Liver (tissue), 9 donors: ENCODE results near the gene CCDC51. TPM values are rescaled to one million over a fixed set of nuclear protein-coding genes. Genes with fewer than 3 reads are reported as not detected.

Experiments used
- DNase-seq: peaks from one replicate; pipeline ENCODE4 v3.0.0-alpha.2; 2017; ENCODE audit warnings: low spot score
- H3K27ac ChIP-seq, 2 donors: one replicate each; pipeline ENCODE4 v1.7.0; 2013; ENCODE audit warnings: inconsistent platforms in 2 of 2, low read length in 2 of 2, control low read depth in 1 of 2, low read depth in 1 of 2, mild to moderate bottlenecking in 1 of 2
- H3K27me3 ChIP-seq, 4 donors: one replicate each; pipeline versions ENCODE4 v1.6.1 to v1.7.0; 2013; ENCODE audit warnings: low read length in 3 of 4, inconsistent platforms in 1 of 4, mild to moderate bottlenecking in 1 of 4, moderate library complexity in 1 of 4; ENCODE audit not compliant: control insufficient read depth in 4 of 4, insufficient read depth in 4 of 4
- H3K36me3 ChIP-seq, 4 donors: one replicate each; pipeline versions ENCODE4 v1.6.1 to v1.7.0; 2013; ENCODE audit warnings: low read length in 3 of 4, mild to moderate bottlenecking in 3 of 4, low read depth in 1 of 4, moderate library complexity in 1 of 4; ENCODE audit not compliant: control insufficient read depth in 4 of 4, insufficient read depth in 3 of 4
- H3K4me1 ChIP-seq, 4 donors: one replicate each; pipeline versions ENCODE4 v1.6.1 to v1.7.0; 2013; ENCODE audit warnings: low read length in 3 of 4, mild to moderate bottlenecking in 3 of 4, moderate library complexity in 1 of 4; ENCODE audit not compliant: control insufficient read depth in 4 of 4, insufficient read depth in 4 of 4
- H3K4me3 ChIP-seq, 3 donors: one replicate each; pipeline versions ENCODE4 v1.6.1 to v1.7.0; 2013; ENCODE audit warnings: low read length in 3 of 3, control low read depth in 1 of 3, low read depth in 1 of 3, mild to moderate bottlenecking in 1 of 3
- H3K9ac ChIP-seq, 2 donors: one replicate each; pipeline ENCODE4 v1.7.0; 2013; ENCODE audit warnings: low read length in 2 of 2, mild to moderate bottlenecking in 2 of 2, moderate library complexity in 2 of 2, control low read depth in 1 of 2, low read depth in 1 of 2
- H3K9me3 ChIP-seq, 4 donors: one replicate each; pipeline versions ENCODE4 v1.6.1 to v1.7.0; 2013; ENCODE audit warnings: low read length in 3 of 4; ENCODE audit not compliant: control insufficient read depth in 4 of 4
- EGR1 ChIP-seq, 2 donors: IDR thresholded peaks; 2 replicates each; pipeline ENCODE4 v1.6.1; 2016 to 2018; ENCODE audit warnings: antibody characterized with exemption in 2 of 2, low read depth in 2 of 2
- FOXA1 ChIP-seq: IDR thresholded peaks from 2 replicates; pipeline ENCODE4 v1.6.1; 2016; ENCODE audit warnings: antibody characterized with exemption
- GABPA ChIP-seq, 2 donors: IDR thresholded peaks in 1 of 2; conservative IDR thresholded peaks in 1 of 2; 2 replicates each; pipeline ENCODE4 v1.6.1; 2016; ENCODE audit warnings: antibody characterized with exemption in 2 of 2, mild to moderate bottlenecking in 1 of 2, moderate library complexity in 1 of 2
- JUND ChIP-seq, 2 donors: IDR thresholded peaks; 2 replicates each; pipeline ENCODE4 v1.6.1; 2016; ENCODE audit warnings: antibody characterized with exemption in 2 of 2
- NR2F2 ChIP-seq: IDR thresholded peaks from 2 replicates; pipeline ENCODE4 v1.6.1; 2016; ENCODE audit warnings: antibody characterized with exemption
- RXRA ChIP-seq, 2 donors: IDR thresholded peaks; 2 replicates each; pipeline ENCODE4 v1.6.1; 2017 to 2018; ENCODE audit warnings: antibody characterized with exemption in 2 of 2, mild to moderate bottlenecking in 1 of 2
- TAF1 ChIP-seq: conservative IDR thresholded peaks from 2 replicates; pipeline ENCODE4 v1.6.1; 2016; ENCODE audit warnings: antibody characterized with exemption, mild to moderate bottlenecking
- YY1 ChIP-seq: IDR thresholded peaks from 2 replicates; pipeline ENCODE4 v1.6.1; 2016; ENCODE audit warnings: antibody characterized with exemption, mild to moderate bottlenecking
- WGBS: extraction: QIAGEN DNeasy Blood & Tissue Kit; methylation state at CpG from one replicate; pipeline ENCODE4 v1.1.7; 2013; 5-methylcytosine and 5-hydroxymethylcytosine counted together
- polyA plus RNA-seq, 2 donors: library from polyadenylated mRNA; stranded (reverse) in 1 of 2; unstranded in 1 of 2; fragments of 200-250 nt in 1 of 2; fragments of >200 nt in 1 of 2; fragmentation: Nextera tagmentation in 1 of 2; extraction: Ambion mirVana in 1 of 2; gene quantifications; one replicate each; pipeline versions ENCODE4 v1.2.1 to v1.2.3, GENCODE V29; 2013 to 2015
- total RNA-seq, 2 donors: library from RNA; depleted of rRNA; stranded (reverse); fragments of >200 nt; gene quantifications; one replicate each; pipeline ENCODE4 v1.2.3, GENCODE V29; 2014
- TF ChIP-seq, protein P1 (sequence below): IDR thresholded peaks from 2 replicates; pipeline ENCODE4 v1.6.1; 2016; ENCODE audit warnings: antibody characterized with exemption
- TF ChIP-seq, protein P2 (sequence below): IDR thresholded peaks from 2 replicates; pipeline ENCODE4 v1.6.1; 2016; ENCODE audit warnings: antibody characterized with exemption
- TF ChIP-seq, protein P3 (sequence below): IDR thresholded peaks from 2 replicates; pipeline ENCODE4 v1.6.1; 2016; ENCODE audit warnings: antibody characterized with exemption, mild to moderate bottlenecking
- TF ChIP-seq, protein P4 (sequence below): fragments of 150-350 bp; IDR thresholded peaks from 2 replicates; pipeline ENCODE4 v1.5.1; 2017; ENCODE audit warnings: improper control_type of control experiment, low read depth, low read length; ENCODE audit not compliant: missing input control
- TF ChIP-seq, protein P5 (sequence below): IDR thresholded peaks from 2 replicates; pipeline ENCODE4 v1.6.1; 2016; ENCODE audit warnings: antibody characterized with exemption
- donor health status: healthy.
- donor health status: healthy.
- donor health status: healthy.
- donor health status: healthy.
- donor health status: healthy.

The CCDC51 gene
- total and polyA plus RNA-seq, 4 donors: 7.9 to 13.7 (median 11.0) TPM

DNA sequence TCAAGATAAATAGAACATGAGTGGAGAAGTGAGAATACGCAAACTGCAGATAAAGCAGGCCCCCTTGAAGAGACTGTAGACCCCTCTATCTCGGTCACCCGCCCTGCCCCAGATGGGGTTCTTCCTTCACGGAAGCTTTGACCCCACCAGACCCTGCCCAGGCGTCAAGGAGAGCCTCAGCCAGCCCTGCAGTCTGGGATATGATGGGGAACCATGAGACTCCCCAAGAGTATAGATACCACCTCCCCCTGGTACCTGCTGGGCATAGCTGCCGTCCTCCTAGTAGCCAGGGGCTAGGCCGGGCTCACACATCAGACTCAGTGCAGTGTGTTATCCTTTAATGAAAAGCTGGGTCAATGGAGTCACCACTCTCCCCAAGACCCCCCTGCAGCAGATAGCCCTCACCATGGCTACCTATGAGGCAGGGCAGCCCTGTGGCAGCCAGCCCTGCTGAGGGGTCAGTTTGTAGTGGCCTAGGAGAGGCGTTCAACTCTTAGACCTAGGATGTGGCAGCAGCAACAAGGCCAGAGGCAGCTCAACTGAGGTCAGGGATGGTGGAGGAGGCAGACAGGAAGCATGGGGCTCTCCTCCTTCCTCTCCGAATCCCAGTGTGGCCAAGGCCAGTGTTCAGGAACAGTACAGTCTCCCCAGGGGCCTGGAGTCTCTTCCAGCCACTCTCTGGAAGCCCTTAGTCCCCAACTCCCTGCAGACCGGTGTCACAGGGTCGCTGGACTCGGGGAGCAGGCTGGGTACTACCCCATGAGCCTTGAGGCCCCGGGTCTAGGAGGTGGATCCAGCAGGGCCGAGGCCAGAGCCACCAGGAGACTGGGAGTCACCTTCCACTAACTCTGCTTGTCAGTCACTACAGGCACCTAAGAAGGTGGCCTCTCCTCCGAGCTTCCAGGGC lies 36.1 kb downstream of the CCDC51 start:
- Histone ChIP-seq H3K27ac (no peak overlapping the region), H3K9me3 (no peaks in the 10 kb centered on the region), H3K36me3 (peaks cover 11 to 59% (median 26%) of the 10 kb centered on the region in 4 donors), H3K27me3 (no peaks in the 10 kb centered on the region), H3K9ac (no peak overlapping the region), H3K4me3 (no peak overlapping the region), H3K4me1 (no peaks in the 10 kb centered on the region)
- DNase-seq: no peak
- no peak for TF ChIP-seq FOXA1
- TF ChIP-seq YY1: no peak
- TF ChIP-seq, protein P1, sequence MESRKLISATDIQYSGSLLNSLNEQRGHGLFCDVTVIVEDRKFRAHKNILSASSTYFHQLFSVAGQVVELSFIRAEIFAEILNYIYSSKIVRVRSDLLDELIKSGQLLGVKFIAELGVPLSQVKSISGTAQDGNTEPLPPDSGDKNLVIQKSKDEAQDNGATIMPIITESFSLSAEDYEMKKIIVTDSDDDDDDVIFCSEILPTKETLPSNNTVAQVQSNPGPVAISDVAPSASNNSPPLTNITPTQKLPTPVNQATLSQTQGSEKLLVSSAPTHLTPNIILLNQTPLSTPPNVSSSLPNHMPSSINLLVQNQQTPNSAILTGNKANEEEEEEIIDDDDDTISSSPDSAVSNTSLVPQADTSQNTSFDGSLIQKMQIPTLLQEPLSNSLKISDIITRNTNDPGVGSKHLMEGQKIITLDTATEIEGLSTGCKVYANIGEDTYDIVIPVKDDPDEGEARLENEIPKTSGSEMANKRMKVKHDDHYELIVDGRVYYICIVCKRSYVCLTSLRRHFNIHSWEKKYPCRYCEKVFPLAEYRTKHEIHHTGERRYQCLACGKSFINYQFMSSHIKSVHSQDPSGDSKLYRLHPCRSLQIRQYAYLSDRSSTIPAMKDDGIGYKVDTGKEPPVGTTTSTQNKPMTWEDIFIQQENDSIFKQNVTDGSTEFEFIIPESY: no peak
- TF ChIP-seq EGR1 (IDR thresholded peaks at IDR 0.05; ENCODE audit: low read depth in 2 of 2): no peak
- TF ChIP-seq, protein P2, sequence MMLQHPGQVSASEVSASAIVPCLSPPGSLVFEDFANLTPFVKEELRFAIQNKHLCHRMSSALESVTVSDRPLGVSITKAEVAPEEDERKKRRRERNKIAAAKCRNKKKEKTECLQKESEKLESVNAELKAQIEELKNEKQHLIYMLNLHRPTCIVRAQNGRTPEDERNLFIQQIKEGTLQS: no peak
- TF ChIP-seq RXRA (IDR thresholded peaks at IDR 0.05): no peak
- TF ChIP-seq, protein P3, sequence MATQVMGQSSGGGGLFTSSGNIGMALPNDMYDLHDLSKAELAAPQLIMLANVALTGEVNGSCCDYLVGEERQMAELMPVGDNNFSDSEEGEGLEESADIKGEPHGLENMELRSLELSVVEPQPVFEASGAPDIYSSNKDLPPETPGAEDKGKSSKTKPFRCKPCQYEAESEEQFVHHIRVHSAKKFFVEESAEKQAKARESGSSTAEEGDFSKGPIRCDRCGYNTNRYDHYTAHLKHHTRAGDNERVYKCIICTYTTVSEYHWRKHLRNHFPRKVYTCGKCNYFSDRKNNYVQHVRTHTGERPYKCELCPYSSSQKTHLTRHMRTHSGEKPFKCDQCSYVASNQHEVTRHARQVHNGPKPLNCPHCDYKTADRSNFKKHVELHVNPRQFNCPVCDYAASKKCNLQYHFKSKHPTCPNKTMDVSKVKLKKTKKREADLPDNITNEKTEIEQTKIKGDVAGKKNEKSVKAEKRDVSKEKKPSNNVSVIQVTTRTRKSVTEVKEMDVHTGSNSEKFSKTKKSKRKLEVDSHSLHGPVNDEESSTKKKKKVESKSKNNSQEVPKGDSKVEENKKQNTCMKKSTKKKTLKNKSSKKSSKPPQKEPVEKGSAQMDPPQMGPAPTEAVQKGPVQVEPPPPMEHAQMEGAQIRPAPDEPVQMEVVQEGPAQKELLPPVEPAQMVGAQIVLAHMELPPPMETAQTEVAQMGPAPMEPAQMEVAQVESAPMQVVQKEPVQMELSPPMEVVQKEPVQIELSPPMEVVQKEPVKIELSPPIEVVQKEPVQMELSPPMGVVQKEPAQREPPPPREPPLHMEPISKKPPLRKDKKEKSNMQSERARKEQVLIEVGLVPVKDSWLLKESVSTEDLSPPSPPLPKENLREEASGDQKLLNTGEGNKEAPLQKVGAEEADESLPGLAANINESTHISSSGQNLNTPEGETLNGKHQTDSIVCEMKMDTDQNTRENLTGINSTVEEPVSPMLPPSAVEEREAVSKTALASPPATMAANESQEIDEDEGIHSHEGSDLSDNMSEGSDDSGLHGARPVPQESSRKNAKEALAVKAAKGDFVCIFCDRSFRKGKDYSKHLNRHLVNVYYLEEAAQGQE: no peak
- no peak for TF ChIP-seq JUND (IDR thresholded peaks at IDR 0.05)
- TF ChIP-seq, protein P4, sequence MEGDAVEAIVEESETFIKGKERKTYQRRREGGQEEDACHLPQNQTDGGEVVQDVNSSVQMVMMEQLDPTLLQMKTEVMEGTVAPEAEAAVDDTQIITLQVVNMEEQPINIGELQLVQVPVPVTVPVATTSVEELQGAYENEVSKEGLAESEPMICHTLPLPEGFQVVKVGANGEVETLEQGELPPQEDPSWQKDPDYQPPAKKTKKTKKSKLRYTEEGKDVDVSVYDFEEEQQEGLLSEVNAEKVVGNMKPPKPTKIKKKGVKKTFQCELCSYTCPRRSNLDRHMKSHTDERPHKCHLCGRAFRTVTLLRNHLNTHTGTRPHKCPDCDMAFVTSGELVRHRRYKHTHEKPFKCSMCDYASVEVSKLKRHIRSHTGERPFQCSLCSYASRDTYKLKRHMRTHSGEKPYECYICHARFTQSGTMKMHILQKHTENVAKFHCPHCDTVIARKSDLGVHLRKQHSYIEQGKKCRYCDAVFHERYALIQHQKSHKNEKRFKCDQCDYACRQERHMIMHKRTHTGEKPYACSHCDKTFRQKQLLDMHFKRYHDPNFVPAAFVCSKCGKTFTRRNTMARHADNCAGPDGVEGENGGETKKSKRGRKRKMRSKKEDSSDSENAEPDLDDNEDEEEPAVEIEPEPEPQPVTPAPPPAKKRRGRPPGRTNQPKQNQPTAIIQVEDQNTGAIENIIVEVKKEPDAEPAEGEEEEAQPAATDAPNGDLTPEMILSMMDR: no peak
- TF ChIP-seq NR2F2: no peak
- TF ChIP-seq, protein P5, sequence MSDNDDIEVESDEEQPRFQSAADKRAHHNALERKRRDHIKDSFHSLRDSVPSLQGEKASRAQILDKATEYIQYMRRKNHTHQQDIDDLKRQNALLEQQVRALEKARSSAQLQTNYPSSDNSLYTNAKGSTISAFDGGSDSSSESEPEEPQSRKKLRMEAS: no peak
- TF ChIP-seq TAF1: no peak
- TF ChIP-seq GABPA (IDR thresholded peaks at IDR 0.05 in 1 of 2, conservative IDR thresholded peaks at IDR 0.05 in 1 of 2): no peak
- 89% methylated on average over 15 of the region's 15 CpGs for WGBS

DNA sequence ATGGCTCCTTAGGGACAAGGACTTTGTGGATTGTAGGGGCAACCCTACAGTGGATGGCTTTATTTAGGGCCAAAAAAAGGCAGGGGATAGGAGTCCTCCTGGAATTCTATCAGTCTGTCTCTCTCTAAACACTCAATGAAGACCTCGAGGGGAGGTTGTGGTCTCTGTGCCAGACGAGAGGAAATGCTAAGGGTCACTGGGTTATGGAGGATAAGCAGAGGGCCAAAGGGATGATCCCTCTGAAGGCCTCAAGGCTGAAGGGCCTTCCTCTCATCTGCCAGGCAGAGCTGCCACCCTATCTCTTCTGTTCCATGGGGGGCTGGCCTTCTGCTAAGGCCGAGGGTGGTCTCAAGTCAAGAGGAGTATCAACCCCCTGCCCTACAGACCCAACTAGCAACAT lies 37.0 kb downstream of the CCDC51 start:
- H3K27me3 ChIP-seq: no peaks in the 10 kb centered on the region
- 60% methylated on average over 3 of the region's 3 CpGs for WGBS
- no peaks in the 10 kb centered on the region for H3K9me3 ChIP-seq
- no peak for DNase-seq
- H3K27ac ChIP-seq: no peak overlapping the region
- H3K9ac ChIP-seq: no peak overlapping the region
- H3K4me3 ChIP-seq: no peak overlapping the region
- H3K36me3 ChIP-seq: peaks cover 11 to 52% (median 21%) of the 10 kb centered on the region in 4 donors
- no peak for TF ChIP-seq JUND (IDR thresholded peaks at IDR 0.05)
- no peaks in the 10 kb centered on the region for H3K4me1 ChIP-seq
